H1 (cell line): Measurements from ENCODE around the gene STX11. TPM values are rescaled to one million over a fixed set of nuclear protein-coding genes. Genes with fewer than 3 reads are reported as not detected.

Source experiments
- CTCF ChIA-PET: fragments of 300-600 bp; sonication (Branson Sonifier 250); formaldehyde crosslinking; loops from one replicate; lab custom pipeline; 2021; ENCODE audit not compliant: partially characterized antibody; lab: Charles Lee
- POLR2A ChIA-PET: fragments of 300-600 bp; sonication (Branson Sonifier 250); formaldehyde crosslinking; loops from one replicate; lab custom pipeline; 2021; ENCODE audit warnings: inconsistent platforms; ENCODE audit not compliant: partially characterized antibody; lab: Charles Lee
- DNase-seq, 2 experiments: peaks; one replicate each; pipeline versions ENCODE4 v3.0.0 to v3.0.0-alpha.2; 2010 to 2022; ENCODE audit warnings: low spot score in 2 of 2, low read depth in 1 of 2, mixed read lengths in 1 of 2
- FAIRE-seq: peaks from 2 replicates; lab custom pipeline; 2011; peaks lifted over from hg19 to GRCh38; lab: Jason Lieb, UNC
- H2AFZ ChIP-seq: 2 replicates; pipeline ENCODE4 v1.8.1; 2012; ENCODE audit warnings: low read length, inconsistent platforms
- H2AK5ac ChIP-seq: 2 replicates; pipeline ENCODE4 v1.6.1; 2013; ENCODE audit warnings: low read depth, low read length
- H2BK120ac ChIP-seq: replicated peaks from 2 replicates; pipeline ENCODE3; 2013; ENCODE audit warnings: low read depth, low read length, inconsistent platforms
- H2BK12ac ChIP-seq: 2 replicates; pipeline ENCODE4 v1.6.1; 2013; ENCODE audit warnings: low read depth, low read length
- H2BK15ac ChIP-seq: 2 replicates; pipeline ENCODE4 v1.6.1; 2013; ENCODE audit warnings: low read length
- H2BK20ac ChIP-seq: 2 replicates; pipeline ENCODE4 v1.6.1; 2013; ENCODE audit warnings: low read length
- H2BK5ac ChIP-seq: 2 replicates; pipeline ENCODE4 v1.6.1; 2013; ENCODE audit warnings: low read depth, low read length
- H3K14ac ChIP-seq: 2 replicates; pipeline ENCODE4 v1.6.1; 2013; ENCODE audit warnings: inconsistent platforms; ENCODE audit not compliant: insufficient read length
- H3K18ac ChIP-seq: 2 replicates; pipeline ENCODE4 v1.6.1; 2013; ENCODE audit warnings: low read length; ENCODE audit errors: extremely low read depth
- H3K23ac ChIP-seq: 2 replicates; pipeline ENCODE4 v1.6.1; 2013; ENCODE audit warnings: inconsistent platforms; ENCODE audit not compliant: insufficient read length
- H3K23me2 ChIP-seq: 2 replicates; pipeline ENCODE4 v1.6.1; 2013; ENCODE audit warnings: low read depth, low read length
- H3K27ac ChIP-seq: 2 replicates; pipeline ENCODE4 v1.6.1; 2011; ENCODE audit warnings: low read depth, low read length, inconsistent platforms
- H3K27me3 ChIP-seq, 4 experiments: replicated peaks in 1 of 4; 1 replicate in 1 of 4; 2 replicates in 3 of 4; pipeline versions ENCODE4 v1.6.1 to v1.8.1; 2011 to 2013; ENCODE audit warnings: low read length in 3 of 4, mild to moderate bottlenecking in 3 of 4, inconsistent platforms in 2 of 4, mixed read lengths in 2 of 4, moderate library complexity in 1 of 4; ENCODE audit not compliant: control insufficient read depth in 3 of 4, insufficient read depth in 3 of 4; ENCODE audit errors: extremely low read depth in 1 of 4
- H3K36me3 ChIP-seq, 4 experiments: 2 replicates each; pipeline versions ENCODE4 v1.6.1 to v1.8.1; 2011 to 2013; ENCODE audit warnings: mild to moderate bottlenecking in 4 of 4, low read length in 3 of 4, moderate library complexity in 2 of 4, control low read depth in 1 of 4, inconsistent platforms in 1 of 4; ENCODE audit not compliant: insufficient read depth in 4 of 4, control insufficient read depth in 2 of 4
- H3K4ac ChIP-seq: replicated peaks from 2 replicates; pipeline ENCODE3; 2013; ENCODE audit warnings: low read length, low read depth, mixed read lengths, inconsistent platforms; ENCODE audit not compliant: insufficient read length
- H3K4me1 ChIP-seq, 4 experiments: replicated peaks in 1 of 4; 1 replicate in 1 of 4; 2 replicates in 3 of 4; pipeline versions ENCODE4 v1.6.1 to v1.8.1; 2011 to 2013; ENCODE audit warnings: low read length in 3 of 4, inconsistent platforms in 2 of 4, mixed read lengths in 1 of 4; ENCODE audit not compliant: insufficient read depth in 4 of 4, control insufficient read depth in 3 of 4
- H3K4me2 ChIP-seq, 2 experiments: 2 replicates each; pipeline versions ENCODE4 v1.6.1 to v1.8.1; 2011 to 2013; ENCODE audit warnings: low read depth in 2 of 2, low read length in 2 of 2, control low read depth in 1 of 2, inconsistent platforms in 1 of 2, mild to moderate bottlenecking in 1 of 2; ENCODE audit not compliant: insufficient read depth in 1 of 2
- H3K4me3 ChIP-seq, 4 experiments: fragments of 200-600, 300-600 bp in 1 of 4; sonication (generic), shearing (Covaris generic), sonication (Bioruptor Twin) in 1 of 4; 2 replicates each; pipeline versions ENCODE4 v1.5.1 to v1.8.1; 2011 to 2016; ENCODE audit warnings: low read length in 4 of 4, low read depth in 3 of 4, control low read depth in 2 of 4, inconsistent platforms in 2 of 4, mild to moderate bottlenecking in 2 of 4, mixed read lengths in 1 of 4, moderate library complexity in 1 of 4; ENCODE audit not compliant: insufficient read depth in 2 of 4; ENCODE audit errors: extremely low read depth in 1 of 4
- H3K56ac ChIP-seq: replicated peaks from 2 replicates; pipeline ENCODE3; 2013; ENCODE audit warnings: low read depth, mild to moderate bottlenecking, mixed read lengths, low read length, inconsistent platforms; ENCODE audit not compliant: insufficient read length
- H3K79me1 ChIP-seq: 2 replicates; pipeline ENCODE4 v1.6.1; 2013; ENCODE audit warnings: low read depth, low read length, control low read depth
- H3K79me2 ChIP-seq, 2 experiments: 2 replicates each; pipeline versions ENCODE4 v1.6.1 to v1.8.1; 2012 to 2013; ENCODE audit warnings: low read length in 2 of 2, mild to moderate bottlenecking in 2 of 2, inconsistent platforms in 1 of 2; ENCODE audit not compliant: insufficient read depth in 2 of 2, control insufficient read depth in 1 of 2
- H3K9ac ChIP-seq, 4 experiments: replicated peaks in 1 of 4; 1 replicate in 1 of 4; 2 replicates in 3 of 4; pipeline versions ENCODE4 v1.6.1 to v1.8.1; 2011 to 2013; ENCODE audit warnings: low read depth in 3 of 4, low read length in 3 of 4, control low read depth in 2 of 4, mild to moderate bottlenecking in 2 of 4, moderate library complexity in 2 of 4, inconsistent platforms in 1 of 4; ENCODE audit errors: extremely low read depth in 1 of 4
- H3K9me3 ChIP-seq, 2 experiments: 2 replicates each; pipeline versions ENCODE4 v1.6.1 to v1.8.1; 2012 to 2013; ENCODE audit warnings: mild to moderate bottlenecking in 2 of 2, moderate library complexity in 2 of 2, control low read depth in 1 of 2, inconsistent platforms in 1 of 2, low read depth in 1 of 2, low read length in 1 of 2, mixed read lengths in 1 of 2; ENCODE audit not compliant: insufficient read depth in 2 of 2
- H4K20me1 ChIP-seq, 2 experiments: replicated peaks in 1 of 2; 2 replicates each; pipeline versions ENCODE3 to v1.8.1; 2011 to 2013; ENCODE audit warnings: inconsistent platforms in 2 of 2, low read length in 2 of 2, mild to moderate bottlenecking in 1 of 2; ENCODE audit not compliant: insufficient read depth in 2 of 2, control insufficient read depth in 1 of 2
- H4K5ac ChIP-seq: 2 replicates; pipeline ENCODE4 v1.6.1; 2013; ENCODE audit warnings: low read length, low read depth, mixed read lengths, inconsistent platforms; ENCODE audit not compliant: insufficient read length
- H4K8ac ChIP-seq: 2 replicates; pipeline ENCODE4 v1.8.0; 2013; ENCODE audit warnings: mild to moderate bottlenecking, moderate library complexity, low read length, inconsistent platforms; ENCODE audit not compliant: insufficient read depth; ENCODE audit errors: extremely low read depth
- H4K91ac ChIP-seq: replicated peaks from 2 replicates; pipeline ENCODE3; 2013; ENCODE audit warnings: low read length, mixed read lengths, inconsistent platforms; ENCODE audit not compliant: insufficient read length
- BCL11A ChIP-seq, 2 experiments: IDR thresholded peaks; one replicate each; pipeline ENCODE4 v1.6.1; 2011; ENCODE audit warnings: low read depth in 2 of 2, low read length in 2 of 2, mild to moderate bottlenecking in 2 of 2
- CTCF ChIP-seq, 3 experiments: IDR thresholded peaks; 1 replicate in 2 of 3; 2 replicates in 1 of 3; pipeline versions ENCODE4 v1.5.1 to v1.6.1; 2011; ENCODE audit warnings: low read length in 3 of 3, mild to moderate bottlenecking in 3 of 3, inconsistent platforms in 2 of 3, low read depth in 1 of 3, moderate library complexity in 1 of 3; ENCODE audit not compliant: insufficient read depth in 1 of 3; ENCODE audit errors: control extremely low read depth in 1 of 3
- MAFK ChIP-seq: IDR thresholded peaks from 2 replicates; pipeline ENCODE4 v1.6.1; 2012; ENCODE audit warnings: low read depth, mild to moderate bottlenecking, improper control_type of control experiment, low read length
- RAD21 ChIP-seq, 2 experiments: IDR thresholded peaks in 1 of 2; conservative IDR thresholded peaks in 1 of 2; 2 replicates each; pipeline ENCODE4 v1.6.1; 2011; ENCODE audit warnings: low read depth in 2 of 2, low read length in 2 of 2, improper control_type of control experiment in 1 of 2, inconsistent platforms in 1 of 2, mild to moderate bottlenecking in 1 of 2, moderate library complexity in 1 of 2
- RFX5 ChIP-seq: IDR thresholded peaks from 2 replicates; pipeline ENCODE4 v1.6.1; 2011; ENCODE audit warnings: low read depth, low read length, improper control_type of control experiment, borderline replicate concordance
- SIX5 ChIP-seq: IDR thresholded peaks from 2 replicates; pipeline ENCODE4 v1.6.1; 2011; ENCODE audit warnings: mild to moderate bottlenecking, low read depth, low read length
- SP1 ChIP-seq: IDR thresholded peaks from 2 replicates; pipeline ENCODE4 v1.6.1; 2011; ENCODE audit warnings: low read depth, low read length
- TEAD4 ChIP-seq: IDR thresholded peaks from 2 replicates; pipeline ENCODE4 v1.6.1; 2012; ENCODE audit warnings: low read depth, low read length, inconsistent platforms, mixed read lengths
- YY1 ChIP-seq: IDR thresholded peaks from 2 replicates; pipeline ENCODE4 v1.6.1; 2011; ENCODE audit warnings: low read depth, mild to moderate bottlenecking, low read length
- WGBS, 2 experiments: shearing (Covaris generic) in 1 of 2; methylation state at CpG; one replicate each; pipeline versions ENCODE4 v1.1.6 to v1.1.7; 2013 to 2015; ENCODE audit warnings: low lambda C conversion rate in 2 of 2, mixed read lengths in 2 of 2, inconsistent platforms in 1 of 2, low coverage in 1 of 2, missing lambda C conversion rate in 1 of 2; ENCODE audit not compliant: insufficient replicate concordance in 2 of 2, insufficient coverage in 1 of 2, insufficient read length in 1 of 2; ENCODE audit errors: extremely low coverage in 1 of 2, missing lambda C conversion rate in 1 of 2; 5-methylcytosine and 5-hydroxymethylcytosine counted together
- polyA plus RNA-seq, 7 experiments: library from polyadenylated mRNA; depleted of rRNA in 3 of 7; stranded (reverse) in 5 of 7; unstranded in 2 of 7; fragments of >200 nt in 5 of 7; fragments of 200-250 nt in 2 of 7; gene quantifications; 1 replicate in 5 of 7; 2 replicates in 1 of 7; 4 replicates in 1 of 7; pipeline versions ENCODE4 v1.2.1 to v1.2.3, GENCODE V29; 2011 to 2013; ENCODE audit warnings: missing spikeins in 2 of 7, mixed read lengths in 2 of 7
- total RNA-seq: library from RNA; stranded (reverse); fragmentation: NEBNext Ultra II Directional; extraction: Animal tissue kit (Norgen Biotek cat#: 25700); gene quantifications from 2 replicates; pipeline ENCODE4 v1.2.1, GENCODE V29; 2021

The STX11 gene
- total and polyA plus RNA-seq, 2 of the 8 experiments (the other 6 are each of a cell fraction or from before 2014, with no cell fraction given) = 0.15 to 0.34 TPM

DNA sequence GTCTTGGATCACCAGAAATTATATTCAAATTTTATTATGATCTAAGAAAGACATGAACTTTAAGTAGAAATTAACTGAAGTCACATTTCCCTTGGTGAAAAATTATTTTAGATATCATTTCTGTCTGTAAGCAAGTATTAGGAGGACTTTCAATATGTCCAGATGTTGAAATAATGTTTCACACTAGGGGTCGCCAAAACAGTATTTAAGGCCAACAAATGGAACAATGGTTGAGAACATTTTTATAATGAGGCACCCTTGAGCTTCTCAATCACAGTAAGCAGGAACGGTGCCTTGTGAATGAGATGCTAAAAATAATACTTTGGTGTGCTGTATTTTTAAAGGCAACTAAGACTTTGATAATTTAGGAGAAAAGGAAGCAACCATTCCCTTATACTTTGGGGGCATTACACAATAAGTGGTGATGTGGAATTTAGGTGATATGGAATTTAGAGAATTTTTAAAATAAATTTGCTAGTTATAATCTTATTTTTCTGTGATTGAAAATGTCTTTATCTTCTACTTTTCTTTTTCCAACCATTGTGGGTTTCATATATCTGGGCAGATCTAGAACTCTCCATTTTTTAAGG, 45.3 kb upstream of the STX11 start:
- H4K8ac ChIP-seq = no peak overlapping the region
- DNase-seq = no peak
- H3K4me2 ChIP-seq = no peak overlapping the region
- H3K9me3 ChIP-seq = no peaks in the 10 kb centered on the region
- FAIRE-seq = peak; percentile 63
- no peak overlapping the region for H3K4me3 ChIP-seq
- H3K23me2 ChIP-seq = no peaks in the 10 kb centered on the region; the same call in 1 of the 2 replicates
- H3K4ac ChIP-seq = no peak overlapping the region
- no peak overlapping the region for H3K27ac ChIP-seq
- ChIA-PET CTCF (interaction anchor here (0.6 to 1.9 kb wide), 11 partner anchors 33 to 576 kb away, joined by 3 to 4 read pairs (median 4); no protein-coding TSS in a partner anchor), POLR2A (no interaction called here)
- H4K5ac ChIP-seq = no peak overlapping the region
- no peak overlapping the region for H3K18ac ChIP-seq
- no peak overlapping the region for H2BK120ac ChIP-seq
- H2BK12ac ChIP-seq = no peak overlapping the region
- H2AK5ac ChIP-seq = no peak overlapping the region
- no peak overlapping the region for H2BK15ac ChIP-seq
- H4K91ac ChIP-seq = no peak overlapping the region
- no peaks in the 10 kb centered on the region for H3K4me1 ChIP-seq
- no peak overlapping the region for H3K56ac ChIP-seq
- H3K79me1 ChIP-seq = no peaks in the 10 kb centered on the region
- no peak overlapping the region for H2BK5ac ChIP-seq
- no peak overlapping the region for H2BK20ac ChIP-seq
- H3K14ac ChIP-seq = no peak overlapping the region
- H3K36me3 ChIP-seq = no peaks in the 10 kb centered on the region
- no peak overlapping the region for H3K9ac ChIP-seq
- H3K27me3 ChIP-seq = no peaks in the 10 kb centered on the region
- 31% methylated on average over 2 of the region's 2 CpGs; no CpG with 5 or more reads in 1 of the 2 experiments for WGBS, 2 experiments
- H3K79me2 ChIP-seq = no peaks in the 10 kb centered on the region
- H2AFZ ChIP-seq = no peak overlapping the region
- H4K20me1 ChIP-seq = no peaks in the 10 kb centered on the region
- H3K23ac ChIP-seq = no peak overlapping the region
- TF ChIP-seq SIX5 (no peak), TEAD4 (no peak), MAFK (no peak), RAD21 (IDR thresholded peaks at IDR 0.05 in 1 of 2, conservative IDR thresholded peaks at IDR 0.05 in 1 of 2; ENCODE audit: low read depth in 2 of 2, low read length in 2 of 2) (peak; percentile 87 to 89), RFX5 (no peak), YY1 (no peak), BCL11A (IDR thresholded peaks at IDR 0.05; ENCODE audit: low read depth in 2 of 2, low read length in 2 of 2) (no peak), SP1 (no peak), CTCF (IDR thresholded peaks at IDR 0.05; ENCODE audit: control extremely low read depth in 1 of 3, insufficient read depth in 1 of 3, low read depth in 1 of 3, low read length in 3 of 3) (peak in 2 of 3 experiments; percentile 46 to 62; a peak in 2 of 4 replicates)
